Stimulated activated CD8-positive, alpha-beta memory T cell treated with anti-CD3 and anti-CD28 coated beads, Interleukin-15, amount 100 ng/mL, for 4 hours (primary cell): Measurements from ENCODE around the gene BSG.

Experiments
- DNase-seq, 2 donors: peaks; one replicate each; pipeline ENCODE4 v3.0.0-alpha.2; 2020; ENCODE audit warnings: low read depth in 2 of 2

BSG gene

DNA sequence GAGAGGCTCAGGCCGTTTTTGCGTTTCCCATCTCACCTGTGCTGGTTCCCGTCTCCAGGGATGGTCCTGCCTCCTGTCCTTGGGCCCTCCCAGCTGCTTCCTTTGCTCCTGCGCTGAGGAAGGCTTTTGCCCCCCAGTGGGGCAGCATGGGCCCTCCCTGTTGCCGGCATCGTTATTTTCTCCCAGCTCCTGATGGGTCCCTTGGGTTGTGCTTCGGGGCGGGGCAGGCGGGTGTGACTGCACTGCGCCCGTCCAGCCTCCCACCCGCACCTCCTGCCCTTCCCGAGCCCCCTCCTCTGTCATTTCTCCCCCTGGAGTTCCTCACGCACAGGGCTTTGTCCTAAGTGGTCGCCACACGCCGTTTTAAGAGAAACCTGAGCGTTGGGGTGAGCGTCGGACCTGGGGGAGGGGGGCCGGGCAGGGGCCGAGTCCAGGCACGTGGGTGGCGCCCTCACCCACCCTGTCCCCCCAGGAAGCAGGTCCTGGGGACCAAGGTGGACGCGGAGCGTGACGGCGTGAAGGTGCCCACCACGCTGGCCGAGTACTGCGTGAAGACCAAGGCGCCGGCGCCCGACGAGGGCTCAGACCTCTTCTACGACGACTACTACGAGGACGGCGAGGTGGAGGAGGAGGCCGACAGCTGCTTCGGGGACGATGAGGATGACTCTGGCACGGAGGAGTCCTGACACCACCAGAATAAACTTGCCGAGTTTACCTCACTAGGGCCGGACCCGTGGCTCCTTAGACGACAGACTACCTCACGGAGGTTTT, 31.3 kb upstream of the BSG start:
- no peak for DNase-seq

- no peak for DNase-seq
These were observed 30.7 kb upstream of the BSG start for GRCh38 chr19:541699-542098.

- no peak for DNase-seq
These were observed 30.1 kb upstream of the BSG start for GRCh38 chr19:542173-542866.

DNA sequence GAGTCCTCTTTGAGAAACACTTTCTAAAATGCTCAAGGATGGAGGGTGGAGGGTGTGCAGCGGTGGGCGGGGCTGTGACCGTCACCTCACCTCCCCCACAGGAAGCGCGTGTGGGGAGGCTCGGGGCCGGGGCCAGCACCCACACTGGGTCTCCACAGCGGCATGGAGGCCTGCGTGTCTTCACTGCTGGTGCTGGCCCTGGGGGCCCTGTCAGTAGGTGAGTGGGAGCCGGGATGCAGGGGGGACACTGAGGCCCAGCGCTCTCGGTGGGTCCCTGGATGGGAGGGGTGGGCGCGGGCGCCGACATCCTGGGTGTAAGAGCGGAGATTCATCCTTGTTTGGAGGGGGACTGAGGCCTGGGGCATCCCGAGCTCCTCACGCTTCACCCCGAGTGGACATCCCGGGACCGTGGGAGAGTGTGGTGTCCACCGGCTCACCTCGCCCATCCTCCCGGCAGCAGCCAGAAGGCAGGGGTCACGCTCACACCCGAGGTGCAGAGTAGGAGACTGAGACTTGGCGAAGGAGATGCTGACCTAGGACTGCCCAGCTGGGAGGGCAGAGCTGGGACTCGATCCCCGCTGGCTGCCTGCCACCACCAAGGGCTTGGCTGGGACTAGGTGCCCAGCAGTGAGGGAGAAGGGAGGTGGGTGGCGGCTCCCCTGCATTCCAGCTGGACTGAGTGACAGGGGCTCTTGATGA, 28.3 kb upstream of the BSG start, which contains the start of gene GZMM:
GZMM (plus strand) TSS at position 144 of the 699 bp plus-strand sequence; CDS start at position 163, 19 bp downstream.
- DNase-seq, result peak; percentile 69 to 70

DNA sequence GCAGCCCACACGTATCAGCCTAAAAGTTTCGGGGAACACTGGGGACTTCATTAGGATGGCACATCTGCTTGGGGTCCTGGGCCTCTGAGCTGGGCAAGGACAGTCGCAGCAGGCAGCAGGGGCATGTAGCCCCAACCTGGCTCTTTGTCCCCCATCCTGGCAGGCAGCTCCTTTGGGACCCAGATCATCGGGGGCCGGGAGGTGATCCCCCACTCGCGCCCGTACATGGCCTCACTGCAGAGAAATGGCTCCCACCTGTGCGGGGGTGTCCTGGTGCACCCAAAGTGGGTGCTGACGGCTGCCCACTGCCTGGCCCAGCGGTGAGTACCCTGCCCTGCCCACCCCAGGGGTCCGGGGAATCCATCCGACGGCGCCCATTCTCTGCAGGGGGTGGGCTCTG, 25.3 kb upstream of the BSG start:
- DNase-seq, result no peak

- no peak for DNase-seq
These were observed 24.3 kb upstream of the BSG start for GRCh38 chr19:547836-548720.

- DNase-seq, result no peak
These were observed 23.2 kb upstream of the BSG start for GRCh38 chr19:548886-549830.

GRCh38 chr19:554817-555216, 17.6 kb upstream of the BSG start:
- DNase-seq, result no peak

GRCh38 chr19:555474-555808, 17.0 kb upstream of the BSG start:
- DNase-seq, result no peak

GRCh38 chr19:556611-557382, 15.6 kb upstream of the BSG start:
- no peak for DNase-seq

GRCh38 chr19:558770-559439, 13.5 kb upstream of the BSG start:
- DNase-seq, result no peak

DNA sequence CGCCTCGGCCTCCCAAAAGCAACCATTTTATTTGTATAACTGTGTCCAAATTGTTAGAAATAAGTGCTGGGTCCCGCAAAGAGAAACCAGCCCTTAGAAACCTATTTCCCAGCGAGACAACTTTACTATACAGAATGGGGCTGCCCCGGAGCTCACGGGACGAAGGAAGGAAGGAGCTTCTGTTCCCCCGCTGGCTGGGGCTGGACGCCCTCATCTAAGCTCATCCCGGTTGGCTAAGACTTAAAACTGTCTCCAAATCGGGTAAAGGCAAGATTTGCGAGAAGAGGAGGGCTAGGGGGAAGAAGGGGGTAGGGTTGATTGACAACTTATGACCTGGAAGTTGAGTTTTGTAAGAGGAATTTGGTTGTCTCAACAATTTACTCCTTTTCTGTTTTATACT, 12.3 kb upstream of the BSG start:
- no peak for DNase-seq

- no peak for DNase-seq
These were observed 6.0 kb upstream of the BSG start for GRCh38 chr19:566403-566802.

- DNase-seq, result no peak
These were observed 5.6 kb upstream of the BSG start for GRCh38 chr19:566844-567243.

- no peak for DNase-seq
These were observed 5.0 kb upstream of the BSG start for GRCh38 chr19:567296-567900.

DNA sequence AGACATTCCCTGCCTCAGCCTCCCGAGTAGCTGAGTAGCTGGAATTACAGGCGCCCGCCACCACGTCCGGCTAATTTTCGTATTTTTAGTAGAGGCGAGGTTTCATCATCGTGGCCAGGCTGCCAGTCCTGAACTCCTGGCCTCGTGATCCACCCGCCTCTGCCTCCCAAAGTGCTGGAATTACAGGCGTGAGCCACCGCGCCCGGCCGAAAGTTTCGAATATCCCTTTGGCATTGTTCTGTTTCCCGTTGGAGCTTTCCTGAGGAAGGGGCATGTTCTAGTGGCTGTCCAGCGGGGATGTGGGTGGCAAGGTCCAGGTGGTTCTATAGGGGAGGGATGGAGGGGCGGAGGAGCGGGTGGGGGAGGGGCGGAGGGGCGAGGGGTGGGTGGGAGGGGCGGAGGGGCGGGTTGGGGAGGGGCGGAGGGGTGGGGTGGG, 2.1 kb upstream of the BSG start:
- no peak for DNase-seq

- DNase-seq, result peak in 1 of 2 donors; percentile 24
These were observed 1.3 kb upstream of the BSG start for GRCh38 chr19:570937-571565.

DNA sequence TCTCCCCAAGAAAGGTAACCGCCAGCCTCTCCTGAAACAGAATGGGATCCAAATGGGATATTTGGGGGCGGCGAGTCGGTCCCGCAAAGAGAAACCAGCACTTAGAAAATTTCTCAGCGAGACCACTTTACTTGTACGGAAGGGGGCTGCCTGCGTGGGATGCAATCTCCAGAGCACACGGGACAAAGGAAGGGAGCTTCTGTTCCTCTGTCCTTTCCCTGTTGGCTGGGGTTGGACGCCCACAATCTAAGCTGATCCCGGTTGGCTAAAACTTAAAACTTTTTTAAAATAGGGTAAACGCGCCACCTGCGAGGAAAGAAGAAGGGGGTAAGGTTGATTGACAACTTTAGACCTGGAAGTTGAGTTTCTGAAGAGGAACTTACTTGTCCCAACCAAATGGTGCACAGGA, 826 bp upstream of the BSG start:
- DNase-seq, result no peak
